Progenitor cell of endocrine pancreas (in vitro differentiated cells): ENCODE measurements around the gene IRGQ. TPM values are rescaled to one million over a fixed set of nuclear protein-coding genes. Genes with fewer than 3 reads are reported as not detected.

Experiments used
- DNase-seq: peaks from one replicate; pipeline ENCODE4 v3.0.0; 2021; ENCODE audit warnings: low spot score; ENCODE audit not compliant: unreplicated experiment
- H3K27ac Mint-ChIP-seq: 2 replicates; pipeline ENCODE4 v1.8.0; 2021; ENCODE audit warnings: mild to moderate bottlenecking, moderate library complexity, mixed read lengths
- H3K27me3 Mint-ChIP-seq: 2 replicates; pipeline ENCODE4 v1.8.0; 2021; ENCODE audit warnings: mixed read lengths
- H3K36me3 Mint-ChIP-seq: 2 replicates; pipeline ENCODE4 v1.8.0; 2022; ENCODE audit warnings: mixed read lengths; ENCODE audit not compliant: insufficient read depth
- H3K4me1 Mint-ChIP-seq: 2 replicates; pipeline ENCODE4 v1.8.0; 2021; ENCODE audit warnings: low read depth, mixed read lengths
- H3K4me3 Mint-ChIP-seq: 2 replicates; pipeline ENCODE4 v1.8.0; 2021; ENCODE audit warnings: low read depth, mild to moderate bottlenecking, moderate library complexity, mixed read lengths
- H3K9me3 Mint-ChIP-seq: 2 replicates; pipeline ENCODE4 v1.8.0; 2021; ENCODE audit warnings: low read depth, mixed read lengths
- total RNA-seq: library from RNA; stranded (reverse); gene quantifications from 2 replicates; pipeline ENCODE4 v1.2.1, GENCODE V29; 2021
- TF ChIP-seq, protein P1 (sequence below): fragments of 200-600 bp; sonication (generic); IDR thresholded peaks from one replicate; pipeline ENCODE4 v1.5.0; 2021; ENCODE audit warnings: antibody characterized with exemption, mild to moderate bottlenecking; ENCODE audit not compliant: unreplicated experiment

IRGQ gene
- total RNA-seq, 1 donor from 2014 or later = 63.6 TPM

DNA sequence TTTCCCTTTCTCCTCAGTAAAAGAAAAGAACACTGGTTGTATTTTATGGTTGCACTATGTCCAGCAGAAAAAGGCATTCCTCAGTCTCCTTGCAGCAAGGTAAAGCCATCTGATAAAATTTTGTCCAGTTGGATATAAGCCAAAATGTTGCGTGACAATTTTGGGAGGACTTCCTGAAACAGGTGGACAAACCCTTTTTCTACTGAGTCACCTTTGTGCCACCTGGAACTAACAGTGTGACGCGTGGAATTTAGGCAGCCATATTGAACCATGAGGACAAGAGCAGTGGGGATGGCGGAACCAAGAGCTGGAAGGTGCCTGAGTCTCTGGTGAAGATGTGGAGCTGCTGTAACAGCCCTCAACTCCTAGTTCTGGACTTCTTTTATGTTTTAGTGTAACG, 35.6 kb upstream of the IRGQ start:
- Mint-ChIP-seq H3K4me3 (no peak overlapping the region), H3K27ac (no peak overlapping the region), H3K27me3 (no peaks in the 10 kb centered on the region), H3K9me3 (no peaks in the 10 kb centered on the region), H3K4me1 (peaks cover 15% of the 10 kb centered on the region), H3K36me3 (peaks cover 10% of the 10 kb centered on the region)
- TF ChIP-seq, protein P1, sequence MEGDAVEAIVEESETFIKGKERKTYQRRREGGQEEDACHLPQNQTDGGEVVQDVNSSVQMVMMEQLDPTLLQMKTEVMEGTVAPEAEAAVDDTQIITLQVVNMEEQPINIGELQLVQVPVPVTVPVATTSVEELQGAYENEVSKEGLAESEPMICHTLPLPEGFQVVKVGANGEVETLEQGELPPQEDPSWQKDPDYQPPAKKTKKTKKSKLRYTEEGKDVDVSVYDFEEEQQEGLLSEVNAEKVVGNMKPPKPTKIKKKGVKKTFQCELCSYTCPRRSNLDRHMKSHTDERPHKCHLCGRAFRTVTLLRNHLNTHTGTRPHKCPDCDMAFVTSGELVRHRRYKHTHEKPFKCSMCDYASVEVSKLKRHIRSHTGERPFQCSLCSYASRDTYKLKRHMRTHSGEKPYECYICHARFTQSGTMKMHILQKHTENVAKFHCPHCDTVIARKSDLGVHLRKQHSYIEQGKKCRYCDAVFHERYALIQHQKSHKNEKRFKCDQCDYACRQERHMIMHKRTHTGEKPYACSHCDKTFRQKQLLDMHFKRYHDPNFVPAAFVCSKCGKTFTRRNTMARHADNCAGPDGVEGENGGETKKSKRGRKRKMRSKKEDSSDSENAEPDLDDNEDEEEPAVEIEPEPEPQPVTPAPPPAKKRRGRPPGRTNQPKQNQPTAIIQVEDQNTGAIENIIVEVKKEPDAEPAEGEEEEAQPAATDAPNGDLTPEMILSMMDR = no peak
- no peak for DNase-seq

DNA sequence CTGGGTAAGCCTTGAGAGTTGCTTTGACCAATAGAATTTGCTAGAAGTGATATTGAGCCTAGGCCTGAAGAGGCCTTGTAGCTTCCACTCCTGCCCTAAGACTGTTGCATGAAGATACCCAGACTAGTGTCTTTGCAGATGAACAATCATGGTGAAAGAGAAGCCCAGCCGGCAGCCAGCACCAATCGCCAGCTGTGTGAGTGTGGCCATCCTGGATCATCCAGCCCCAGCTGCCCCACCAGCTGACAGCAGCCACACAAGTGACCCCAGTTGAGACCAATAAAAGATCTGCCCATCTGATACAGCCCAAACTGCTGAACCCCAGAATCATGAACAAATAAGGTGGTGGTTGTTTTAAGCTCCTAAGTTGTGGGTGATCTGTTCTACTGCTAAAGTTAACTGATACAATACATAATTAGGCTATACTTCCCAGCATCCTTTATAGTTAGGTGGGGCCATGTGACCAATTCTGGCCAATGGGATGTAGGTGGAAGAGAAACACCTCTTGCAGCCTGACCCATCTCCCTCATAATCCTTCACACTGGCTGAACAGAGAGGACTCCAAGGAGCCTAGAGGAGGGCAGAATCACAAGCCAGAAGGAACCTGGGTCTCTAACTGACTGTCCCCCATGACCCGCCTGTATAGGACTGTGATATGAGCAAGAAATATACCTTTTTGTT, 32.9 kb upstream of the IRGQ start:
- Mint-ChIP-seq H3K27me3 (no peaks in the 10 kb centered on the region), H3K9me3 (no peaks in the 10 kb centered on the region), H3K36me3 (peaks cover 28% of the 10 kb centered on the region), H3K4me3 (no peak overlapping the region), H3K4me1 (peaks cover 2% of the 10 kb centered on the region), H3K27ac (no peak overlapping the region)
- DNase-seq = no peak
- TF ChIP-seq, protein P1 = no peak

DNA sequence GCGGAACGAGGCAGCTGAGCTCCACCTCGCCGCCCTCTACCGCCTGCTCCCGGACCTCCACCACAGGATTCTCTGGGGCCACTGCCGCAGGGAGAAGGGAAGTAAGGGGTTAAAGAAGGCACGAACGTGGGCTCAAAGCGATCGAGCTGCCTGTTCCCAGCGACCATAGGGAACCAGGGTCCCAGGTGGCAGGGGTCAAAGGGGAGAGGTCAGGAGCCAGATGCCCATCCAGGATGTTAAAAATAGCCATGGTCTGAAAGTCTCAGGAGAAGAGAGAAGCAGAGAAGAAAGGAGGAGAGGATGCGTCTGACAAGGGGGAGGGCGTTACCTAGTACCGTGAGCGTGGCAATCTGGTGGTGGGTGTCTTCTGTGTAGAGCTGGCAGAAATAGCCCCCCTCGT, 30.9 kb upstream of the IRGQ start:
- DNase-seq = no peak
- no peaks in the 10 kb centered on the region for H3K9me3 Mint-ChIP-seq
- H3K27ac Mint-ChIP-seq = no peak overlapping the region
- TF ChIP-seq, protein P1 = no peak
- no peak overlapping the region for H3K4me3 Mint-ChIP-seq
- no peaks in the 10 kb centered on the region for H3K4me1 Mint-ChIP-seq
- no peaks in the 10 kb centered on the region for H3K27me3 Mint-ChIP-seq
- peaks cover 29% of the 10 kb centered on the region for H3K36me3 Mint-ChIP-seq

DNA sequence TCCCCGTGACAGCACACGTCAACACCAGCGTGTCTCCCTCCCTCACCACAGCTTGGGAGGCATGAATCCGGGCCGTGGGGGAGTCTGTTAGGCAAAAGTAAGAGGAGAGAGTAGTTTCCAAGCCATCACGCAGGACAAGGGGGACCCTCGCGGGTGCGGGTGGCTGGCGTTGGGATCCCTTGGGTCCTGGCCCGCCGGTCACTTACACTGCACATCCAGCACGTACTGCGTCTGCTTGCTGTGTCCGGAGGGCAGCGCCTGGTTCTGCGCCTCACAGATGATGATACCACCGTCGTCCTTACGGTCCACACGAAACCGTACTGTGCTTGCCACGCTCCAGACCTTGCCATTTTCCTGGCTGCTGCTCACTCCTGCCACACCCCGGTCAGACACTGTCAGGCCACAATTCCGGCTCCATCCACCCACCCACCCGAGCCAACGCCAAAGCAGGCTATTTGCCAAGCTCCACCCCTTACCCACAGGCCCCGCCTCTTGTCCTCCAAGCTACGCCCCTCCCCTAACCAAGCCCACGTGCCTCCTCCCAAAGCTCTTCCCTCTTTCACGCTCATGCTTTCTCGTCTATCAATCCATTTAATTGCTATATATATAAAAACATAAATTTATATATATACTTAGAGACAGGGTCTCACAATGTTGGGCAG, 30.1 kb upstream of the IRGQ start:
- peaks cover 31% of the 10 kb centered on the region for H3K36me3 Mint-ChIP-seq

DNA sequence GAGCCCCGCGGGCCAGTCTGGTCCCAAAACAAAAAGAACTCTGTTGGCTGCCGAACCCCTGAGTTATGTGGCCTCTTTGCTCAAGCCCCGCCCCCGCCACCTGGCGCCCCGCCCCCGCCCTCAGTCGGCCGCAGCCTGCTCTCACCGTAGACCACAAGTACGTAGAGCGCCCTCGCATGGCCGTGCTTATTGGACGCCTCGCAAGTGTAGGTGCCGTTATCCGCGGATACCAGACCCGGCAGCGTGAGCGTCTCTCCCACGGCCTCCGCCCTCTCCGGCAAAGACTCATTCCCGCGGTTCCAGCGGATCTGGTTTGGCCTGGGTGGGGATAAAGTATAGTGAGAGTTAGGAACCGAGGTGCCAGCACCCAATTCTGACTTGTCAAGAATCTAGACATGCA, 29.0 kb upstream of the IRGQ start:
- Mint-ChIP-seq H3K27ac (no peak overlapping the region), H3K4me1 (peaks cover 8% of the 10 kb centered on the region), H3K27me3 (no peaks in the 10 kb centered on the region), H3K36me3 (peaks cover 29% of the 10 kb centered on the region), H3K9me3 (no peaks in the 10 kb centered on the region), H3K4me3 (no peak overlapping the region)
- TF ChIP-seq, protein P1 = no peak
- DNase-seq = no peak

More for the DNA sequence above, 30.1 kb upstream of the IRGQ start:
- no peak overlapping the region for H3K27ac Mint-ChIP-seq
- no peak for DNase-seq
- TF ChIP-seq, protein P1 = no peak
- H3K4me3 Mint-ChIP-seq = no peak overlapping the region
- no peaks in the 10 kb centered on the region for H3K27me3 Mint-ChIP-seq
- H3K4me1 Mint-ChIP-seq = no peaks in the 10 kb centered on the region
- H3K9me3 Mint-ChIP-seq = no peaks in the 10 kb centered on the region
